Naive thymus-derived CD8-positive, alpha-beta T cell (primary cell): ENCODE measurements around the gene WFIKKN1. TPM values are rescaled to one million over a fixed set of nuclear protein-coding genes. Genes with fewer than 3 reads are reported as not detected.

Source experiments
- ATAC-seq, 2 donors: fragments of 150-1000 bp; cut with Tn5 transposase in 1 of 2; sonication (Bioruptor Pico), chemical (Tn5 transposase) in 1 of 2; 1 replicate in 1 of 2; 2 replicates in 1 of 2; pipeline ENCODE4 v1.10.0; 2021; ENCODE audit warnings: mild to moderate bottlenecking in 2 of 2, moderate library complexity in 2 of 2
- POLR2A ChIA-PET: fragments of 350-600 bp; sonication (Branson Sonifier 250); formaldehyde crosslinking; loops from one replicate; lab custom pipeline; 2021; ENCODE audit warnings: antibody characterized with exemption; lab: Charles Lee
- DNase-seq, 10 donors: peaks; one replicate each; pipeline versions ENCODE4 v3.0.0 to v3.0.0-alpha.2; 2020 to 2022
- H3K27ac Mint-ChIP-seq, 10 donors: one replicate each; pipeline ENCODE4 v1.8.0; 2020 to 2022; ENCODE audit warnings: mild to moderate bottlenecking in 10 of 10, mixed read lengths in 10 of 10, moderate library complexity in 4 of 10, inconsistent platforms in 1 of 10
- H3K27me3 Mint-ChIP-seq, 5 donors: one replicate each; pipeline ENCODE4 v1.8.0; 2021 to 2022; ENCODE audit warnings: mixed read lengths in 5 of 5
- H3K36me3 Mint-ChIP-seq, 3 donors: one replicate each; pipeline ENCODE4 v1.8.0; 2020 to 2022; ENCODE audit warnings: mixed read lengths in 3 of 3, mild to moderate bottlenecking in 2 of 3, inconsistent platforms in 1 of 3
- H3K4me1 Mint-ChIP-seq, 4 donors: one replicate each; pipeline ENCODE4 v1.8.0; 2021 to 2022; ENCODE audit warnings: mixed read lengths in 4 of 4
- H3K4me3 Mint-ChIP-seq, 10 donors: one replicate each; pipeline ENCODE4 v1.8.0; 2020 to 2022; ENCODE audit warnings: mild to moderate bottlenecking in 10 of 10, mixed read lengths in 10 of 10, moderate library complexity in 6 of 10, inconsistent platforms in 1 of 10
- H3K9me3 Mint-ChIP-seq, 9 donors: one replicate each; pipeline ENCODE4 v1.8.0; 2020 to 2022; ENCODE audit warnings: mixed read lengths in 9 of 9, mild to moderate bottlenecking in 3 of 9, inconsistent platforms in 1 of 9, moderate library complexity in 1 of 9
- polyA plus RNA-seq, 3 donors: library from polyadenylated mRNA; unstranded; fragments of 300-500 nt; fragmentation: Illumina TruSeq; gene quantifications; one replicate each; pipeline ENCODE4 v1.2.3, GENCODE V29; 2021
- total RNA-seq, 8 experiments: library from RNA in 2 of 8; stranded (reverse) in 2 of 8; gene quantifications; one replicate each; pipeline ENCODE4 v1.2.3 and lab custom pipeline; 2021 to 2026

Gene WFIKKN1
- total and polyA plus RNA-seq, 5 experiments from 2014 or later = 0.07 to 0.57 (median 0.47) TPM; not detected in 2

DNA sequence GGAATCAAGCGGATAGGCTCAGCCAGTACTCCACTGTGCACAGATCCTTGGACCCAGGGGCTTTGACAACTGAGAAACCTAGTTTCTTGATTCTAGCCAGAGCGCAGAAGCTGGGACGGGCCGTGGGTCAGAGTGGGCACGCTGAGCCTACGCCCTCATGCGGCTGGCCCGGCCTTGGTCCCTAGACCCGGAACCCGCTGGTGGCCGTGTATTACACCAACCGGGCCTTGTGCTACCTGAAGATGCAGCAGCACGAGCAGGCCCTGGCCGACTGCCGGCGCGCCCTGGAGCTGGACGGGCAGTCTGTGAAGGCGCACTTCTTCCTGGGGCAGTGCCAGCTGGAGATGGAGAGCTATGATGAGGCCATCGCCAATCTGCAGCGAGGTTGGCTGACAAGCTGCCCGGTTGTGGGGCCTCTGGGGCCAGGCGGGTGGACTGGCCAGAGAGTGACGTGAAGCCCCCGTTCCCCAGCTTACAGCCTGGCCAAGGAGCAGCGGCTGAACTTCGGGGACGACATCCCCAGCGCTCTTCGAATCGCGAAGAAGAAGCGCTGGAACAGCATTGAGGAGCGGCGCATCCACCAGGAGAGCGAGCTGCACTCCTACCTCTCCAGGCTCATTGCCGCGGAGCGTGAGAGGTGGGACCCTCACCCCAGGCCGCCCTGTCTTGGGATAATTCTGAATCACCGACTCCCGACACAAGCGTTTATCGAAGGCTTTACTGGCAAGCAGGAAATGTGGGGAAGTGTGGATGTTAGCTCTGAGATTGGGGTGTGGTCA is 50.4 kb downstream of the WFIKKN1 start:
- ATAC-seq = no peak
- Mint-ChIP-seq H3K27me3 (peaks cover 0 to 2% (median 0%) of the 10 kb centered on the region in 5 donors), H3K4me1 (peaks cover 7 to 41% (median 32%) of the 10 kb centered on the region in 4 donors), H3K4me3 (peak overlapping the region; percentile 64 to 81 (median 71)), H3K36me3 (peaks cover 0 to 13% (median 3%) of the 10 kb centered on the region in 3 donors), H3K9me3 (no peaks in the 10 kb centered on the region), H3K27ac (peak overlapping the region in 7 of 10 donors; percentile 19 to 84 (median 44))
- POLR2A ChIA-PET = interaction anchor here (0.5 to 8.3 kb wide), 14 partner anchors 9 to 1835 kb away, joined by 3 to 95 read pairs (median 5); partner anchors contain the start of genes ANTKMT, HAGHL, MCRIP2 and METTL26
- DNase-seq = no peak

DNA sequence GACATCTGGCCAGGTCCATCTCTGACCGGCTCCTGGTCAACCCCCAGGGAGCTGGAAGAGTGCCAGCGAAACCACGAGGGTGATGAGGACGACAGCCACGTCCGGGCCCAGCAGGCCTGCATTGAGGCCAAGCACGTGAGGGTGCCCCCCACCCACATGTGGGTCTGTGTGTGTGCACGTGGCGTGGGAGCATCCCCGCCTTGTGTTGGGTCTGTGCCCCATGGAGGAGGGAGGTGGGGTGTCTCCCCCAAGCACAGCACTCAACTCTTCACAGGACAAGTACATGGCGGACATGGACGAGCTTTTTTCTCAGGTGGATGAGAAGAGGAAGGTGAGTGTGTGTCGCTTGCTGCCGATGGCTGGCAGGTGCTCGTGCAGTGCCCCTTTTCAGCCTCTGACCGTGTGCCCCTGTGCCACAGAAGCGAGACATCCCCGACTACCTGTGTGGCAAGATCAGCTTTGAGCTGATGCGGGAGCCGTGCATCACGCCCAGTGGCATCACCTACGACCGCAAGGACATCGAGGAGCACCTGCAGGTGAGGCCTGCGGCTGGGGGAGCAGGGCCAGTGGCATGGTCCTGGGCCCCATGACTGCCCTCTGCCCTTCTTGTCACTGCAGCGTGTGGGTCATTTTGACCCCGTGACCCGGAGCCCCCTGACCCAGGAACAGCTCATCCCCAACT is 51.1 kb downstream of the WFIKKN1 start:
- POLR2A ChIA-PET = interaction anchor here (0.5 to 8.3 kb wide), 13 partner anchors 8 to 1283 kb away, joined by 3 to 95 read pairs (median 5); partner anchors contain the start of genes ANTKMT, HAGHL, MCRIP2 and METTL26
- Mint-ChIP-seq H3K4me1 (peaks cover 7 to 36% (median 32%) of the 10 kb centered on the region in 4 donors), H3K36me3 (peaks cover 0 to 14% (median 3%) of the 10 kb centered on the region in 3 donors), H3K27me3 (no peaks in the 10 kb centered on the region), H3K27ac (peak overlapping the region in 6 of 10 donors; percentile 19 to 84 (median 53)), H3K4me3 (peak overlapping the region; percentile 64 to 82 (median 78)), H3K9me3 (no peaks in the 10 kb centered on the region)
- DNase-seq (no peak), ATAC-seq (no peak)

DNA sequence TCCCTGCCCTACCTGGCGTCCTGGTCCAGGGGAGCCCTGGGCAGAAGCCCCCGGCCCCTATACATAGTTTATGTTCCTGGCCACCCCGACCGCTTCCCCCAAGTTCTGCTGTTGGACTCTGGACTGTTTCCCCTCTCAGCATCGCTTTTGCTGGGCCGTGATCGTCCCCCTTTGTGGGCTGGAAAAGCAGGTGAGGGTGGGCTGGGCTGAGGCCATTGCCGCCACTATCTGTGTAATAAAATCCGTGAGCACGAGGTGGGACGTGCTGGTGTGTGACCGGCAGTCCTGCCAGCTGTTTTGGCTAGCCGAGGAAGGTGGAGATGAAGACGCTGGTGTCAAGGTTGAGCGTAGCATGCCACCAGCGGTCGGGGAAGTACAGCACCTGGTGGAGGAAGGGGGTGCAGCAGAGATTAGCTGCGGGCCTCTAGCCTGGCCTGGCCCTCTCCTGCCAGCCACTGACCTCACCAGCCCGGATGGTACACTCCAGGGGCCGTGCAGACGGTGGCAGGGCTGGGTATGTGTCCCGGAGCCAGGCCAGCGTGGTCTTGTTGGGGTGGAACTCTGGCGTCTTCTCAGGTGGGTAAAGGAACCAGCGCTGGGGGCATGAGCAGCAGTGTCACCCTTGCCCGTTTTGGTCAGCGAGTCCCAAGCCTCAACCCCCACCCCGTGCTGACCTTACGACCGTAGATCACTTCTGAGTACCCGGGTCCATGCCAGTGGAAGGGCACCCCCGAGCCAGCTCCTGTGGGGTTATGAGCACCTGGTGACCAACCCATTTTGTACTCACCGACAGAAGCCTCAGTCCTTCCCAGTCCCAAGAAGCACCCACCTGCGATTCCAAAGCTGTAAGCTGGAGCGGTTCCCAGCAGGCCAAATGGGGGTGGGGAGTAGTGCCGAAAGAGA is 52.0 kb downstream of the WFIKKN1 start:
- DNase-seq = no peak
- H3K9me3 Mint-ChIP-seq = no peaks in the 10 kb centered on the region
- H3K27ac Mint-ChIP-seq = peak overlapping the region in 8 of 10 donors; percentile 38 to 89 (median 76)
- H3K27me3 Mint-ChIP-seq = no peaks in the 10 kb centered on the region
- POLR2A ChIA-PET = interaction anchor here (0.5 to 8.3 kb wide), 7 partner anchors 7 to 476 kb away, joined by 3 to 95 read pairs (median 29); partner anchors contain the start of genes HAGHL, METTL26, RHOT2 and WDR24
- ATAC-seq = no peak
- peak overlapping the region; percentile 64 to 82 (median 76) for H3K4me3 Mint-ChIP-seq
- peaks cover 7 to 38% (median 32%) of the 10 kb centered on the region in 4 donors for H3K4me1 Mint-ChIP-seq
- peaks cover 0 to 14% (median 3%) of the 10 kb centered on the region in 3 donors for H3K36me3 Mint-ChIP-seq

DNA sequence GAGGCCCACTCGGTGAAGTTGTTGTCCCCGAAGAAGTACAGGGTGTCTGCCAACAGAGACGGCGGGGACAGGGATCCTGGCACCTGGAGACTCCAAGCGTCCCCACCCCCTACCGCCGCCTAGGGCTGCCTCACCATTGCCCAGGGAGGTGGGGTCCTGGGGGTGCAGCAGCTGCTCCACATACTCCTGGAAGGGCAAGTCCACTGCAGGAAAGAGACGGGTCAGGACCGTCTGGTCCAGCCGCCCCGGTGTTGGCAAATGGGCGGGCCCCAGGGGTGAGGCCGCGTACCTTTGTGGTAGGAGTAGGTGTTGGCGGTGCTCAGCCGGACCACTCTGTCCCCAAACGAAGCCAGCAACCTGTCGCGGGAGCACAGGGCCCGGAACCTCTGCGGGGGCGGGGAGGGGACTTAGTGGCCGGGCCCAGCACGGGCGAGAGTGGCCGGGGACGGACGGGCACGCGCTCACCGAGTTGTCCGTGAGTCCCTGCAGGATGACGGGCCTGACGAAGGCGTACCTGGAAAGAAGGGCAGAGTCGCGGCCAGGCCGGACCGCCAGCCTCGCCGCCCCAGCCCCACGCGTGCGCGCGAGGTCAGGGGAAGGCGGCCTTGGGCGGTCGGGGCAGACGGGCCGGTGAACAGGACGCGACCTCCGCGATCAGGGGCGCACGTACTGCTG is 52.7 kb downstream of the WFIKKN1 start:
- peak overlapping the region in 7 of 10 donors; percentile 28 to 87 (median 78) for H3K27ac Mint-ChIP-seq
- no peaks in the 10 kb centered on the region for H3K27me3 Mint-ChIP-seq
- POLR2A ChIA-PET = interaction anchor here (0.5 to 8.3 kb wide), 9 partner anchors 12 to 1531 kb away, joined by 3 to 95 read pairs (median 4); partner anchors contain the start of genes METTL26, RHOT2 and WDR90
- peaks cover 7 to 44% (median 32%) of the 10 kb centered on the region in 4 donors for H3K4me1 Mint-ChIP-seq
- H3K36me3 Mint-ChIP-seq = peaks cover 0 to 14% (median 3%) of the 10 kb centered on the region in 3 donors
- DNase-seq = no peak
- no peaks in the 10 kb centered on the region for H3K9me3 Mint-ChIP-seq
- peak overlapping the region; percentile 56 to 82 (median 74) for H3K4me3 Mint-ChIP-seq
- no peak for ATAC-seq

Other genes starting within 250 kb of the WFIKKN1 start
- 10 to 100 TPM; 80.1 to 80.4 TPM for gene PGAP6, start 249.0 kb upstream of the WFIKKN1 start, total RNA-seq
- 10 to 100 TPM; 19.5 to 38.1 (median 22.0) TPM for gene PGAP6, start 249.0 kb upstream of the WFIKKN1 start, polyA plus RNA-seq
- gene NME4, start 233.8 kb upstream of the WFIKKN1 start, total RNA-seq = 10 to 100 TPM; 29.7 to 33.2 TPM
- 10 to 100 TPM; 38.9 to 61.9 (median 60.7) TPM for gene NME4, start 233.8 kb upstream of the WFIKKN1 start, polyA plus RNA-seq
- gene DECR2, start 229.1 kb upstream of the WFIKKN1 start, total RNA-seq = 10 to 100 TPM in 1 of 2 experiments, 1 to 10 TPM in 1; 8.5 to 10.8 TPM
- 10 to 100 TPM in 1 of 3 donors, 1 to 10 TPM in 2; 7.4 to 12.2 (median 8.5) TPM for gene DECR2, start 229.1 kb upstream of the WFIKKN1 start, polyA plus RNA-seq
- 10 to 100 TPM; 43.8 to 49.7 TPM for gene RAB11FIP3, start 205.3 kb upstream of the WFIKKN1 start, total RNA-seq
- 1 to 10 TPM; 1.3 to 5.0 (median 2.2) TPM for gene RAB11FIP3, start 205.3 kb upstream of the WFIKKN1 start, polyA plus RNA-seq
- gene CAPN15, start 103.3 kb upstream of the WFIKKN1 start, total RNA-seq = 10 to 100 TPM; 63.1 to 63.2 TPM
- 1 to 10 TPM; 5.5 to 7.9 (median 6.0) TPM for gene CAPN15, start 103.3 kb upstream of the WFIKKN1 start, polyA plus RNA-seq
- not detected for gene PRR35, start 70.6 kb upstream of the WFIKKN1 start, total RNA-seq
- not detected for gene PRR35, start 70.6 kb upstream of the WFIKKN1 start, polyA plus RNA-seq
- 1 to 10 TPM; 4.7 to 5.3 TPM for gene NHLRC4, start 64.0 kb upstream of the WFIKKN1 start, total RNA-seq
- 1 to 10 TPM; 1.5 to 3.3 (median 1.7) TPM for gene NHLRC4, start 64.0 kb upstream of the WFIKKN1 start, polyA plus RNA-seq
- 10 to 100 TPM; 55.8 to 59.0 TPM for gene PIGQ, start 61.0 kb upstream of the WFIKKN1 start, total RNA-seq
- gene PIGQ, start 61.0 kb upstream of the WFIKKN1 start, polyA plus RNA-seq = 10 to 100 TPM in 1 of 3 donors, 1 to 10 TPM in 2; 8.8 to 13.4 (median 9.3) TPM
- gene RAB40C, start 40.9 kb upstream of the WFIKKN1 start, total RNA-seq = 10 to 100 TPM; 18.6 to 19.9 TPM
- gene RAB40C, start 40.9 kb upstream of the WFIKKN1 start, polyA plus RNA-seq = 10 to 100 TPM in 1 of 3 donors, 1 to 10 TPM in 2; 5.8 to 14.6 (median 6.2) TPM
- 10 to 100 TPM; 69.2 to 72.6 TPM for gene METTL26, start 5.3 kb downstream of the WFIKKN1 start, total RNA-seq
- gene METTL26, start 5.3 kb downstream of the WFIKKN1 start, polyA plus RNA-seq = 10 to 100 TPM; 88.4 to 98.4 (median 89.8) TPM
- 10 to 100 TPM; 31.9 to 32.2 TPM for gene MCRIP2, start 10.8 kb downstream of the WFIKKN1 start, total RNA-seq
- 10 to 100 TPM; 28.1 to 36.6 (median 35.5) TPM for gene MCRIP2, start 10.8 kb downstream of the WFIKKN1 start, polyA plus RNA-seq
- gene WDR90, start 18.4 kb downstream of the WFIKKN1 start, total RNA-seq = 10 to 100 TPM; 17.8 to 19.2 TPM
- 1 to 10 TPM in 2 of 3 donors, under 1 TPM in 1; 0.27 to 2.5 (median 1.5) TPM for gene WDR90, start 18.4 kb downstream of the WFIKKN1 start, polyA plus RNA-seq
- gene RHOT2, start 37.1 kb downstream of the WFIKKN1 start, total RNA-seq = 100 to 1,000 TPM; 220 TPM
- gene RHOT2, start 37.1 kb downstream of the WFIKKN1 start, polyA plus RNA-seq = 10 to 100 TPM; 25.1 to 44.8 (median 31.8) TPM
- gene RHBDL1, start 44.7 kb downstream of the WFIKKN1 start, total RNA-seq = 1 to 10 TPM; 1.3 to 1.4 TPM
- gene RHBDL1, start 44.7 kb downstream of the WFIKKN1 start, polyA plus RNA-seq = not detected
- gene STUB1, start 49.4 kb downstream of the WFIKKN1 start, total RNA-seq = 100 to 1,000 TPM in 1 of 2 experiments, 10 to 100 TPM in 1; 86.4 to 103 TPM
- gene STUB1, start 49.4 kb downstream of the WFIKKN1 start, polyA plus RNA-seq = 100 to 1,000 TPM; 133 to 142 (median 135) TPM
- gene JMJD8, start 53.3 kb downstream of the WFIKKN1 start, total RNA-seq = 10 to 100 TPM; 40.8 to 41.2 TPM
- 10 to 100 TPM; 31.7 to 62.8 (median 46.0) TPM for gene JMJD8, start 53.3 kb downstream of the WFIKKN1 start, polyA plus RNA-seq
- 10 to 100 TPM; 16.1 to 18.4 TPM for gene WDR24, start 59.4 kb downstream of the WFIKKN1 start, total RNA-seq
- 10 to 100 TPM; 12.7 to 18.9 (median 14.7) TPM for gene WDR24, start 59.4 kb downstream of the WFIKKN1 start, polyA plus RNA-seq
- 10 to 100 TPM; 28.4 to 29.3 TPM for gene FBXL16, start 74.8 kb downstream of the WFIKKN1 start, total RNA-seq
- gene FBXL16, start 74.8 kb downstream of the WFIKKN1 start, polyA plus RNA-seq = 10 to 100 TPM in 1 of 3 donors, 1 to 10 TPM in 2; 3.0 to 22.0 (median 9.5) TPM
- gene METRN, start 84.1 kb downstream of the WFIKKN1 start, total RNA-seq = 10 to 100 TPM; 13.1 to 14.4 TPM
- 10 to 100 TPM; 22.1 to 40.9 (median 35.8) TPM for gene METRN, start 84.1 kb downstream of the WFIKKN1 start, polyA plus RNA-seq
- gene ANTKMT, start 90.2 kb downstream of the WFIKKN1 start, total RNA-seq = 10 to 100 TPM; 44.3 to 48.2 TPM
- 100 to 1,000 TPM in 2 of 3 donors, 10 to 100 TPM in 1; 93.5 to 128 (median 113) TPM for gene ANTKMT, start 90.2 kb downstream of the WFIKKN1 start, polyA plus RNA-seq
- 10 to 100 TPM; 12.0 to 15.1 TPM for gene CCDC78, start 95.5 kb downstream of the WFIKKN1 start, total RNA-seq
- gene CCDC78, start 95.5 kb downstream of the WFIKKN1 start, polyA plus RNA-seq = 1 to 10 TPM in 2 of 3 donors, not detected in 1; 1.1 to 1.4 TPM
- gene HAGHL, start 96.1 kb downstream of the WFIKKN1 start, total RNA-seq = 10 to 100 TPM; 50.1 to 67.0 TPM
- 1 to 10 TPM; 5.0 to 6.2 (median 6.0) TPM for gene HAGHL, start 96.1 kb downstream of the WFIKKN1 start, polyA plus RNA-seq
- gene CIAO3, start 110.0 kb downstream of the WFIKKN1 start, total RNA-seq = 10 to 100 TPM; 56.0 to 56.4 TPM
- gene CIAO3, start 110.0 kb downstream of the WFIKKN1 start, polyA plus RNA-seq = 10 to 100 TPM; 13.7 to 25.7 (median 16.9) TPM
- gene MSLN, start 129.7 kb downstream of the WFIKKN1 start, total RNA-seq = not detected
- not detected for gene MSLN, start 129.7 kb downstream of the WFIKKN1 start, polyA plus RNA-seq
- gene RPUSD1, start 157.4 kb downstream of the WFIKKN1 start, total RNA-seq = 10 to 100 TPM; 27.7 to 29.1 TPM
- 10 to 100 TPM; 19.7 to 32.2 (median 22.0) TPM for gene RPUSD1, start 157.4 kb downstream of the WFIKKN1 start, polyA plus RNA-seq
- 10 to 100 TPM; 47.8 to 54.3 TPM for gene CHTF18, start 157.6 kb downstream of the WFIKKN1 start, total RNA-seq
- gene CHTF18, start 157.6 kb downstream of the WFIKKN1 start, polyA plus RNA-seq = 1 to 10 TPM; 3.5 to 4.3 (median 4.0) TPM
- not detected for gene GNG13, start 169.7 kb downstream of the WFIKKN1 start, total RNA-seq
- gene GNG13, start 169.7 kb downstream of the WFIKKN1 start, polyA plus RNA-seq = not detected